ENCODE data around the gene ZNF670.

- TF ChIP-seq CTCF (IDR thresholded peaks at IDR 0.05) (no peak), EP300 (IDR thresholded peaks at IDR 0.05; ENCODE audit: low read depth) (no peak), POLR2A (IDR thresholded peaks at IDR 0.05) (no peak), POLR2AphosphoS5 (IDR thresholded peaks at IDR 0.05) (no peak)
These were observed 35.2 kb upstream of the ZNF670 start for GRCh38 chr1:247113733-247114271.

All from transverse colon (tissue), 4 donors.